Measurements from ENCODE around the gene C9orf85. TPM values are rescaled to one million over a fixed set of nuclear protein-coding genes. Genes with fewer than 3 reads are reported as not detected.

C9orf85 gene
- total RNA-seq, 4 donors from 2014 or later, result 8.2 to 12.7 (median 11.4) TPM

DNA sequence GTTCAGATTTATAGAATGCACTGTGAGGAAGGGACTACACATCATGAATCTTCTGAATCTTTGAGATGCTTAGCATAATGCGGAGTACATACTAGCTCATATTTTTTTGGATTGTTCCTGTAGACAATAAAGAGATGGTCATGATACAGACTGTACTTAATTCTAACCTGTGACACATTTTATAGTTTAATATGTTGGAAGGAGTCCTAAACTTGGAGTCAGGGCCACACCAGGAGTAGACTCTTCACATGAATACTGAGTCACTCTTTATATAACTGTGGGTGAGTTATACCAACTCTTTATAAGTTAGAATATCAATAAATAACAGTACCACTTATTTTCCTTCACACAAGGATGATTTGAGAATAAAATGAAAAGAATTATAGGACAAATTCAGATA is 16.9 kb downstream of the C9orf85 start:
- DNase-seq (ENCODE audit: low spot score) (no peak), ATAC-seq (ENCODE audit: low FRiP score) (no peak)
- TF ChIP-seq, protein P1, sequence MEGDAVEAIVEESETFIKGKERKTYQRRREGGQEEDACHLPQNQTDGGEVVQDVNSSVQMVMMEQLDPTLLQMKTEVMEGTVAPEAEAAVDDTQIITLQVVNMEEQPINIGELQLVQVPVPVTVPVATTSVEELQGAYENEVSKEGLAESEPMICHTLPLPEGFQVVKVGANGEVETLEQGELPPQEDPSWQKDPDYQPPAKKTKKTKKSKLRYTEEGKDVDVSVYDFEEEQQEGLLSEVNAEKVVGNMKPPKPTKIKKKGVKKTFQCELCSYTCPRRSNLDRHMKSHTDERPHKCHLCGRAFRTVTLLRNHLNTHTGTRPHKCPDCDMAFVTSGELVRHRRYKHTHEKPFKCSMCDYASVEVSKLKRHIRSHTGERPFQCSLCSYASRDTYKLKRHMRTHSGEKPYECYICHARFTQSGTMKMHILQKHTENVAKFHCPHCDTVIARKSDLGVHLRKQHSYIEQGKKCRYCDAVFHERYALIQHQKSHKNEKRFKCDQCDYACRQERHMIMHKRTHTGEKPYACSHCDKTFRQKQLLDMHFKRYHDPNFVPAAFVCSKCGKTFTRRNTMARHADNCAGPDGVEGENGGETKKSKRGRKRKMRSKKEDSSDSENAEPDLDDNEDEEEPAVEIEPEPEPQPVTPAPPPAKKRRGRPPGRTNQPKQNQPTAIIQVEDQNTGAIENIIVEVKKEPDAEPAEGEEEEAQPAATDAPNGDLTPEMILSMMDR (IDR thresholded peaks at IDR 0.05), result no peak

DNA sequence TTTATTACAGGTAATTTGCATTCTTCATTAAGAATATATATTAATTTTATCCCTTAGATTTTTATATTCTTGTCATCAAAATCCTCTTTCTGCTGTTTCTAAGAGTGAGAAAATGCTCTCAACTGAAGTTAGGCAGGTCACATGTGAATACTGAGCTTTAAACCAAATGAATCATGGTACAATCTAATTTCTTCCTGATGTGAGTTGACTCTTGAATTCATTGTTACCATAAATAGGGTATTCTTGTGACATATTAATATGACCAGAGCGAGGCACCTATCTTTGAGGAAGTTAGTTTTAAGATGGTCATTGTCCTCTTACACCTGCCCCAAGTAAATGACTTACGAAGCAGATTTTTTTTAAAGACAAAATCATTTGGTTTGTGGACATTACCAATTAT is 17.4 kb downstream of the C9orf85 start:
- TF ChIP-seq, protein P1 (IDR thresholded peaks at IDR 0.05), result no peak
- ATAC-seq (ENCODE audit: low FRiP score) (no peak), DNase-seq (ENCODE audit: low spot score) (no peak)

DNA sequence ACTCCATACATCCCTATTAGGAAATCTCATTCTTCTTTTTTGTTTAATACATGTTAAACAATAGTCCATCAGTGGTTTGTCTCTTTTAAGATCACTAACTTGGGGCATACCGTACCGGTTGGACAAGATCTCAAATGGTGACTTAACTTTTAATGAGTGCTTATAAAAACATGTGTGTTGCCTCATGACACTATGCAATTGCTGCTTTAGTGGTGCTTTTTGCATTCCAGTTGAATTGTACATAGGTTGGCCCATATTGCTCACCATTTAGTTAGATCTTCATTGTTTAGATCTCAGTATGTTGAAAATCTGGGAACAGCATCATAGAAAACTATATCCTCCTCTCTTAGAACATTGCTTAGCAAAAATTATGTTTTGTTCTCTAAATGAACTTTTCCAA is 17.8 kb downstream of the C9orf85 start:
- TF ChIP-seq, protein P1 (IDR thresholded peaks at IDR 0.05), result no peak
- no peak for DNase-seq (ENCODE audit: low spot score)
- no peak for ATAC-seq (ENCODE audit: low FRiP score)

DNA sequence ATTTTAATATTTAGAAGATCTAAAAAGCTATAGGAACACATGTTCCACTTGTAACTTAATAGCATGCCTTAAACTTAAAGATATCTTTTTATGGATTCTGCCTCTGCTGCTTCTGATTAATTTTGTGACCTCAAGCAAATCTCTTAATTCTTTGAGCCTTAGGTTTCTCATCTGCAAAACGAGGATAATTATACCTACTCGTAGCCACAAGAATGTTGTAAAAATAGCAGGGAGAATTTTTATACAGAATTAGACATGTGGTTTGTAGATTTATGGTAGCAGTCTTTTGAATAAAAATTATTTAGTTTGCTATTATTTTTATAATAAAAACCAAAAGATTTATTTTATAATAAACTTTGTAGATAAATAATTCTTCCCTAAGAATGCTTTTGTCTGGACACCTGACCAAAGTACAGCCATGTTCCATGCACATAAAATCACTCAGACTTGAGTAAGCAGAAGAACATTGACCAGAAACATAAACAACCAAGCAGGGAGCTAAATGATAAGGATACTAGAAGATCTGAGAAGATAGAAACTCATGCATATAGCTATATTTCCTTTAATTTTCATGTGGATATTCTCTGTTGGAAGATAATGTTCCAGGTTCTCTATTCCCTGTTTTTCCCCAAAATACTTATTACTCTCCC is 18.5 kb downstream of the C9orf85 start:
- TF ChIP-seq, protein P1 (IDR thresholded peaks at IDR 0.05), result no peak
- no peak for ATAC-seq (ENCODE audit: low FRiP score)
- no peak for DNase-seq (ENCODE audit: low spot score)

DNA sequence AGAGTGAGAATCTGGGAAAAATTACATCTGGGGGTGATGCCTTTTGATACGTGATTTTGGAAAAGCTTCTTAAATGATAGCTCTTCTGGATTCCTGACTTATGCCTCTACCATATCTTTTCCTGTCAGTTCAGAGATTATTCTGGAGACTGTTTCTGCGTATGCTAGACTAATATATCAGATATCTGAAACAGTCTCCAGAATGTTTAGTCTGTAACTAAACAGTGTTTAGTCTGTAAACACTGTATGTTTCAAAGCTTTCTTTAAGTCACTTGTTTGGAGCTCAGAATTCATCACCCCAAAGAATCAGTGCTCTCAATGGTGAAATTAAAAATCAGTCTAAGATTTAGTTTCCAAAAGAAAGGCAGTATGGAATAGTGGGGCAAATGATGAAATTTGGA is 19.7 kb downstream of the C9orf85 start:
- DNase-seq (ENCODE audit: low spot score), result no peak
- TF ChIP-seq, protein P1 (IDR thresholded peaks at IDR 0.05), result no peak
- no peak for ATAC-seq (ENCODE audit: low FRiP score)

DNA sequence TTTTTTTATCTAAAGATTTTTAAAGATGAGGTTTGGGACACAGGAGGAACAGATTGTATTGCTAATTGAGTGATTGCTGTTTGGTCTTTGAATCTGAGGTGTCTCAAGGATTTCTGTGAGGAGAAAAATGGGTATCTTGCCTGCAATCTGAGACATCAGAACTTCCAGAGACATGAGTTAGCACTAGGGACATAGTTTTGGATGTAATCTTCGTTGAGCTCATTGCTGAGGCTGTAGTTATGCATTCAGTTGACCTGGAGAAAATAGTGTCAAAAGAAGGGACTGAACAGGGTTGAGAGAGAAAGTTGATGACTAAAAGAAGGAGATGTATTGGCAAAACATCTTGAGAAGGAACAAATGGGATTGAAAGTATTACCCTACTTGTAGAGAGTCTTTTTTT is 24.6 kb downstream of the C9orf85 start:
- no peak for ATAC-seq (ENCODE audit: low FRiP score)
- DNase-seq (ENCODE audit: low spot score), result no peak
- TF ChIP-seq, protein P1 (IDR thresholded peaks at IDR 0.05), result no peak

DNA sequence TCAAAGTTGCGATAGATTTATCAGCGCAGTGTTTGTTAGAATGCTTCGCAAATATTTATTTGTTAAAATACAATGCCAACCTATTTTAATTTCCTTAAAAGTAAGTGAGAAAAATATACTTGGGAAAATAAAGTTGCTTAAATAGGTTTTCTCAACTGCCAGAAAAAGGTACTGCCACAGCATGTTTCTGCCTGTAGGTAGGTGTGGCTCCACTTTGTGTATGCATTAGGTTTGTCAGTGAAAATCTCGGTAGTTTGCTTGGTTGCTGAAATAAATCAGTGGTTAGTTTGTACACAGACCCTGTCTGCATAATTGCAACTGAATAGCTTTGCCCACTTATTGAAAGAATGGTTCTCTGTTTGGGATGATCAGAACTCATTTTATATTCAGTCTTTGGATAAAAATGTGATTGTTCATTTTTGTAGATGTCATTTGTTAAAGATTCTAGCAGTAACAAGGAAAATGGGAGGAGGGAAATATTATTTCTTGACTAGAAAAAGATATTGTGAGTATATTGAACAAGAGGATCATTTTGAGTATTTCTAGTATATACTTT is 25.7 kb downstream of the C9orf85 start:
- DNase-seq (ENCODE audit: low spot score) (no peak), ATAC-seq (ENCODE audit: low FRiP score) (no peak)
- TF ChIP-seq, protein P1 (IDR thresholded peaks at IDR 0.05), result no peak

Measured in omental fat pad (tissue), 4 donors.